Bronchial epithelial cell (primary cell): Measurements from ENCODE around the gene MC2R. TPM values are rescaled to one million over a fixed set of nuclear protein-coding genes. Genes with fewer than 3 reads are reported as not detected.

ENCODE experiments used
- DNase-seq: peaks from one replicate; pipeline ENCODE4 v3.0.0-alpha.2; 2010; ENCODE audit warnings: low read depth
- FAIRE-seq: peaks from 2 replicates; lab custom pipeline; 2011; peaks lifted over from hg19 to GRCh38; lab: Jason Lieb, UNC
- H3K27me3 ChIP-seq: 2 replicates; pipeline ENCODE4 v1.5.1; 2011; ENCODE audit warnings: low read length; ENCODE audit not compliant: control insufficient read depth, insufficient read depth
- H3K36me3 ChIP-seq: 2 replicates; pipeline ENCODE4 v1.5.1; 2011; ENCODE audit warnings: low read length; ENCODE audit not compliant: control insufficient read depth, insufficient read depth
- H3K4me3 ChIP-seq: 2 replicates; pipeline ENCODE4 v1.5.1; 2011; ENCODE audit warnings: mild to moderate bottlenecking, low read depth, low read length, control low read depth
- total RNA-seq: library from RNA; depleted of rRNA; stranded (reverse); fragments of >200 nt; gene quantifications from 2 replicates; pipeline ENCODE4 v1.2.1, GENCODE V29; 2014
- TF ChIP-seq, protein P1 (sequence below): IDR thresholded peaks from 2 replicates; pipeline ENCODE4 v1.5.1; 2011; ENCODE audit warnings: mild to moderate bottlenecking, moderate library complexity, low read length, control low read depth, inconsistent platforms; ENCODE audit not compliant: insufficient read depth, severe bottlenecking

Gene MC2R
- total RNA-seq, 1 donor from 2014 or later, result not detected

DNA sequence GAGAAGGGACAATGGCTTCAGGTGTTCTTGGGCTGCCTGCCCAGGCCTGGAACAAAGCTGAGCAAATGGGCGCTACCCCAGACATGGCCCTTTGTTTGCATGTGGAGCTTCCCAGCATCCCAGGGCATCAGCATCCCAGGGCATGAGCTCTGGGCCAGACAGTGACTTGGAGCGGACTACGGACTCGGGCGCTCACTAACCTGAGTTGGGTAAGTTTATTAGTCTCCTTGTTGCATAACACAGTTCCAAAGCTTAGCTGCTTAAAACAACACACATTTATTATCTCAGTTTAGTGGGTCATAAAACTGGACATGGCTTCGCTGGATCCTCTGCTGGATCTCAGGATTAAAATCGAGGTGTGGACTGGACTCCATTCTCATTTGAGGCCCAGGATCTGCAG, 35.8 kb downstream of the MC2R start:
- TF ChIP-seq, protein P1, sequence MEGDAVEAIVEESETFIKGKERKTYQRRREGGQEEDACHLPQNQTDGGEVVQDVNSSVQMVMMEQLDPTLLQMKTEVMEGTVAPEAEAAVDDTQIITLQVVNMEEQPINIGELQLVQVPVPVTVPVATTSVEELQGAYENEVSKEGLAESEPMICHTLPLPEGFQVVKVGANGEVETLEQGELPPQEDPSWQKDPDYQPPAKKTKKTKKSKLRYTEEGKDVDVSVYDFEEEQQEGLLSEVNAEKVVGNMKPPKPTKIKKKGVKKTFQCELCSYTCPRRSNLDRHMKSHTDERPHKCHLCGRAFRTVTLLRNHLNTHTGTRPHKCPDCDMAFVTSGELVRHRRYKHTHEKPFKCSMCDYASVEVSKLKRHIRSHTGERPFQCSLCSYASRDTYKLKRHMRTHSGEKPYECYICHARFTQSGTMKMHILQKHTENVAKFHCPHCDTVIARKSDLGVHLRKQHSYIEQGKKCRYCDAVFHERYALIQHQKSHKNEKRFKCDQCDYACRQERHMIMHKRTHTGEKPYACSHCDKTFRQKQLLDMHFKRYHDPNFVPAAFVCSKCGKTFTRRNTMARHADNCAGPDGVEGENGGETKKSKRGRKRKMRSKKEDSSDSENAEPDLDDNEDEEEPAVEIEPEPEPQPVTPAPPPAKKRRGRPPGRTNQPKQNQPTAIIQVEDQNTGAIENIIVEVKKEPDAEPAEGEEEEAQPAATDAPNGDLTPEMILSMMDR, result no peak
- FAIRE-seq (no peak), DNase-seq (no peak)
- H3K4me3 ChIP-seq, result no peak overlapping the region
- H3K27me3 ChIP-seq, result no peaks in the 10 kb centered on the region
- H3K36me3 ChIP-seq, result no peaks in the 10 kb centered on the region

DNA sequence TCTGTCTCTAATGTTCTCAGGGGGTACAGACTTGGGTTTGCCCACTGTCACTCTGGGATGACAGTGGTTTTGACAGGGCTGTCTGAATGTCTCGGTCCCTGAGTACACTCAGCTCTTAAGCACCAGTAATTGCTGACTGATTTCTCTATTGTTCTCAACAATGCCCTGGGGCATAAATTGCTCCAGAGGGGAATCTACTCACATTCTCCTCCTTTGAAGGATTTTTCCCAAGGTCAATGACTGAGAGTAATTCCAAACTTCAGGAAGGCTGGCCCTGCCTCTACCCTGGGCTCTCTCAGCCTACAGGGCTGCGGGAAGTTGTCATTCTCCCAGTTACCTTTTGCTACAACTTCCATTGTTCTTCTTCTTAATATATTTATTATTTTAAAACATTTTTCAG, 36.5 kb downstream of the MC2R start:
- DNase-seq, result peak; percentile 2
- no peaks in the 10 kb centered on the region for H3K36me3 ChIP-seq
- H3K4me3 ChIP-seq, result no peak overlapping the region
- no peaks in the 10 kb centered on the region for H3K27me3 ChIP-seq
- no peak for FAIRE-seq
- TF ChIP-seq, protein P1, result no peak

DNA sequence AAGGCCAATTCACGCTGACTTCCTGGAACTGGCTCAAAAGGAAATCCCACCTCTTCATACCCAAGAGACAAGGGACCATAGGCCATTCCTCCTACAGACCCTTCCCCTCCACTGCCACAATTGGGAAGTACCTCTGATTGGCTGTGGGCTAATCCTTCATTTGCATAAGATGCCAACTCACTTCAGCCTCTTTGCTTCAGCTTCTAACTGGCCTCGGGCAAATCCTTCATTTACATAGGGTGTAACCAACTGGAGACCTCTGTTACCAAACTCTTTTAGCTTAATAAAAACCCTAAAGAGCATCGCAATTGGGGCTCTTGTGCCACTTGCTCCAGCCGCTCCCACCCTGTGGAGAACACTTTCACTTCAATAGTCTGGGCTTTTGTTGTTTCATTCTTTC, 38.2 kb downstream of the MC2R start:
- Histone ChIP-seq H3K27me3 (no peaks in the 10 kb centered on the region), H3K4me3 (no peak overlapping the region), H3K36me3 (no peaks in the 10 kb centered on the region)
- TF ChIP-seq, protein P1, result no peak
- FAIRE-seq, result no peak
- no peak for DNase-seq

DNA sequence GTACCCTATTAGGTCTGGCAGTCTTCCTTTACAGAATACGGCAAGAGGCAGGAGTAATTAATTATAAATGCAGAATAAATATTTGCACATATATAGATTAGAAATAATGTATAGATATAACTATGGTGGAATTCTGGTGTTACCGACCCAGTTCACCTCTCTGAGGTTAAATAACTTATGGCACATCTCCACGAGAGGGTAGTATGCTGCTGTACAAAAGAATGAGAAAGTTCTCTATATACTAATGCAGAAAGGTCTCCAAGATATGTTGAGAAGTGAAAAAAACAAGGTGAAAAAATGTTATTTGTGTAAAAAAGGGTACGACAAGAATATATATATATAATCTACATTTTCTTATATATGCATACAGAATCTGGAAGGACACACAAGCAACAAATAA, 40.8 kb downstream of the MC2R start:
- H3K27me3 ChIP-seq, result no peaks in the 10 kb centered on the region
- DNase-seq (no peak), FAIRE-seq (no peak)

DNA sequence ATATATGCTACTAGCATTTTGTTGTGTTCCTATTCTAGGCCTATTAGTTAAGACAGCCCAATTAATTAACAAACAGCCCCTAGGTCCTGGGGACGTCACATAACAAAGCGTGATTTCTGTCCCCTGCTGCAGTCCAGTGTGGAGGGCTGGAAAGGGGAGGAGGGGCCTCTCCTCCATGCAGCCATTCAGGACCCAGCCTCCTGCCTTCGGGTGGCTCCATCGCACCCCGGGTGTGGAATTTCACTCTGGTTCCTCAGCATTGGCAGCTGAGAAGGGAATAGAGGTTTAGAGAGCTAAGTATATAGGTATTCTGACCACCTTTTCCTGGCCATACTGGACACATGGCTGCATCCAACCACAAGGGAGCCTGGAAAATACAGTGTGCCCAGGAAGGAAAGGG, 42.4 kb downstream of the MC2R start:
- Histone ChIP-seq H3K4me3 (no peak overlapping the region), H3K27me3 (no peaks in the 10 kb centered on the region), H3K36me3 (no peaks in the 10 kb centered on the region)
- FAIRE-seq, result no peak
- DNase-seq, result no peak
- TF ChIP-seq, protein P1, result no peak

More for the DNA sequence above, 40.8 kb downstream of the MC2R start:
- Histone ChIP-seq H3K36me3 (no peaks in the 10 kb centered on the region), H3K4me3 (no peak overlapping the region)
- TF ChIP-seq, protein P1, result no peak

DNA sequence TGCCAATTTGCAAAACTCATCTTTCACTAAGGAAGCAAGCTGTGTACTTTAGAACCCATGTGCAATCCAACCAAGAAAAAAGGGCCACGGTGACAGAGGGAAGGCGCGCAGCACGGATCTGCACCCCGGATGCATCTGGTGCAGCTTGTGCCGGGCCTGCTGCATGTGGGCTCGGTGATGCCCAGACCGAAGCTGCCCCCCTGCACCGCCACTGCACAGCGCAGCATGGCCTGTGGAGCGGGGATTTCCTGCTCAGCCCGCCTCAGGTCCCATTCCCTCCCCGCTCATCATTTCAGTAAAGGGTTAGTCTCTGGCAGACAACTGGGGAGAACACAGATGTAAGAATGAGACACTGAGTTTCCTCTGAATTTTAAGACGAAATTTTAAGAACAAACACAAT, 43.0 kb downstream of the MC2R start:
- TF ChIP-seq, protein P1, result no peak
- FAIRE-seq, result no peak
- DNase-seq, result no peak
- Histone ChIP-seq H3K4me3 (no peak overlapping the region), H3K27me3 (no peaks in the 10 kb centered on the region), H3K36me3 (no peaks in the 10 kb centered on the region)
